PC-3 (cell line): ENCODE measurements around the gene TSBP1. TPM values are rescaled to one million over a fixed set of nuclear protein-coding genes. Genes with fewer than 3 reads are reported as not detected.

ENCODE experiments used
- total RNA-seq: library from RNA; depleted of rRNA; stranded (reverse); fragments of >200 nt; gene quantifications from 2 replicates; pipeline ENCODE4 v1.2.3, GENCODE V29; 2014; rRNA removed

The TSBP1 gene
- total RNA-seq, 1 experiment from 2014 or later, result not detected

Other genes with a start within 250 kb of the TSBP1 start
- 33.4 and 35.7 TPM in 2 replicates for gene ATF6B, start 243.7 kb downstream of the TSBP1 start, total RNA-seq
- gene FKBPL, start 241.6 kb downstream of the TSBP1 start, total RNA-seq, result 12.6 and 16.4 TPM in 2 replicates
- 1.5 TPM in 1 of 2 replicates, not detected in the other for gene PRRT1, start 220.0 kb downstream of the TSBP1 start, total RNA-seq
- 16.6 and 30.8 TPM in 2 replicates for gene PPT2, start 217.8 kb downstream of the TSBP1 start, total RNA-seq
- gene EGFL8, start 207.3 kb downstream of the TSBP1 start, total RNA-seq, result 7.9 and 14.9 TPM in 2 replicates
- gene AGPAT1, start 195.8 kb downstream of the TSBP1 start, total RNA-seq, result 54.7 and 59.6 TPM in 2 replicates
- gene RNF5, start 193.5 kb downstream of the TSBP1 start, total RNA-seq, result 69.0 and 80.1 TPM in 2 replicates
- gene AGER, start 187.7 kb downstream of the TSBP1 start, total RNA-seq, result 2.0 and 5.0 TPM in 2 replicates
- 25.3 and 33.3 TPM in 2 replicates for gene PBX2, start 181.7 kb downstream of the TSBP1 start, total RNA-seq
- gene GPSM3, start 179.3 kb downstream of the TSBP1 start, total RNA-seq, result 5.0 and 7.1 TPM in 2 replicates
- 1.7 and 1.8 TPM in 2 replicates for gene NOTCH4, start 147.8 kb downstream of the TSBP1 start, total RNA-seq
- not detected in 2 replicates for gene BTNL2, start 35.3 kb upstream of the TSBP1 start, total RNA-seq
- gene HLA-DRA, start 68.0 kb upstream of the TSBP1 start, total RNA-seq, result not detected in 2 replicates
- gene HLA-DRB5, start 158.4 kb upstream of the TSBP1 start, total RNA-seq, result not detected in 2 replicates
- gene HLA-DRB1, start 217.9 kb upstream of the TSBP1 start, total RNA-seq, result not detected in 2 replicates